SU-DHL-6 (cell line): ENCODE measurements around the gene XRCC1.

Source experiments
- CTCF ChIP-seq: fragments of 200-600 bp; sonication (generic); IDR thresholded peaks from one replicate; pipeline ENCODE4 v1.5.1; 2017; ENCODE audit warnings: antibody characterized with exemption, mild to moderate bottlenecking, low read length, moderate library complexity; ENCODE audit not compliant: insufficient read depth, poor library complexity, severe bottlenecking
- EZH2phosphoT487 ChIP-seq: fragments of 200-600 bp; sonication (generic), shearing (Covaris generic); conservative IDR thresholded peaks from 2 replicates; pipeline ENCODE4 v1.6.1; 2018; ENCODE audit warnings: mild to moderate bottlenecking, antibody characterized with exemption, low read length, moderate library complexity, mixed read lengths

GRCh38 chr19:43496960-43497359 lies 78.4 kb downstream of the XRCC1 start:
- TF ChIP-seq CTCF (no peak), EZH2phosphoT487 (no peak)
